ENCODE results near the gene BTBD9. TPM values are rescaled to one million over a fixed set of nuclear protein-coding genes. Genes with fewer than 3 reads are reported as not detected.

The BTBD9 gene
- total and polyA plus RNA-seq, 4 donors, result 8.7 to 73.9 (median 28.3) TPM

DNA sequence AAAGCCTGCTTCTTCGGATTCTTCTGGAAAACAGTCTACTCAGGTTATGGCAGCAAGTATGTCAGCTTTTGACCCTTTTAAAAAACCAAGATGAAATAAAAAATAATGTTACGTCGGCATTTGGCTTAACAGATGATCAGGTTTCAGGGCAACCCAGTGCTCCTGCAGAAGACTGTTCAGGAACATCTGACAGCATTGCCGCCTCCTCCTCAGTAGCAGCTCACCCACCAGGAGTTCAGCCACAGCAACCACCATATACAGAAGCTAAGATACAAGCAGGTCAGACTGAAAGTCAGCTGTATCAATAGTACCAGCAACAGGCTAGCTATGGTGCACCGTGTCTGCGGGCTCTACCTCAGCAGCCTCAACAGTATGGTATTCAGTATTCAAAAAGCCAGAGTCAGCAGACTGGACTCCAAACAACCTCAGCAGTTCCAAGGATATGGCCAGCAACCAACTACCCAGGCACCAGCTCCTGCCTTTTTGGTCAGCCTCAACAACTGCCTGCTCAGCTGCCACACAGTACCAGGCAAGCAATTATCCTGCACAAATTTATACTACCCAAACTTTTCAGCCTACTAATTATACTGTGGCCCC, 51.9 kb downstream of the BTBD9 start:
- peaks cover 0 to 5% (median 0%) of the 10 kb centered on the region in 5 donors for H3K4me1 ChIP-seq (ENCODE audit: control insufficient read depth in 5 of 5, insufficient read depth in 5 of 5, low read length in 5 of 5)
- no peak for DNase-seq
- H3K27me3 ChIP-seq (ENCODE audit: control insufficient read depth in 3 of 3, insufficient read depth in 3 of 3, low read length in 2 of 3), result no peaks in the 10 kb centered on the region
- H3K36me3 ChIP-seq (ENCODE audit: control insufficient read depth in 4 of 4, insufficient read depth in 4 of 4, low read length in 4 of 4), result peaks cover 0 to 15% (median 8%) of the 10 kb centered on the region in 4 donors
- WGBS, 2 donors, result 97 to 99% methylated on average over 6 of the region's 6 CpGs
- no peaks in the 10 kb centered on the region for H3K9me3 ChIP-seq (ENCODE audit: control insufficient read depth in 4 of 4, insufficient read depth in 3 of 4, low read length in 3 of 4)
- no peak overlapping the region for H3K27ac ChIP-seq (ENCODE audit: low read depth in 1 of 2, low read length in 1 of 2)
- no peak overlapping the region for H3K4me3 ChIP-seq
- H3K9ac ChIP-seq (ENCODE audit: insufficient read depth in 1 of 2, low read length in 2 of 2), result no peak overlapping the region
- TF ChIP-seq, protein P1, sequence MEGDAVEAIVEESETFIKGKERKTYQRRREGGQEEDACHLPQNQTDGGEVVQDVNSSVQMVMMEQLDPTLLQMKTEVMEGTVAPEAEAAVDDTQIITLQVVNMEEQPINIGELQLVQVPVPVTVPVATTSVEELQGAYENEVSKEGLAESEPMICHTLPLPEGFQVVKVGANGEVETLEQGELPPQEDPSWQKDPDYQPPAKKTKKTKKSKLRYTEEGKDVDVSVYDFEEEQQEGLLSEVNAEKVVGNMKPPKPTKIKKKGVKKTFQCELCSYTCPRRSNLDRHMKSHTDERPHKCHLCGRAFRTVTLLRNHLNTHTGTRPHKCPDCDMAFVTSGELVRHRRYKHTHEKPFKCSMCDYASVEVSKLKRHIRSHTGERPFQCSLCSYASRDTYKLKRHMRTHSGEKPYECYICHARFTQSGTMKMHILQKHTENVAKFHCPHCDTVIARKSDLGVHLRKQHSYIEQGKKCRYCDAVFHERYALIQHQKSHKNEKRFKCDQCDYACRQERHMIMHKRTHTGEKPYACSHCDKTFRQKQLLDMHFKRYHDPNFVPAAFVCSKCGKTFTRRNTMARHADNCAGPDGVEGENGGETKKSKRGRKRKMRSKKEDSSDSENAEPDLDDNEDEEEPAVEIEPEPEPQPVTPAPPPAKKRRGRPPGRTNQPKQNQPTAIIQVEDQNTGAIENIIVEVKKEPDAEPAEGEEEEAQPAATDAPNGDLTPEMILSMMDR (IDR thresholded peaks at IDR 0.05; ENCODE audit: control extremely low read depth, extremely low read depth), result no peak
- ATAC-seq (ENCODE audit: insufficient read depth, low FRiP score), result no peak

DNA sequence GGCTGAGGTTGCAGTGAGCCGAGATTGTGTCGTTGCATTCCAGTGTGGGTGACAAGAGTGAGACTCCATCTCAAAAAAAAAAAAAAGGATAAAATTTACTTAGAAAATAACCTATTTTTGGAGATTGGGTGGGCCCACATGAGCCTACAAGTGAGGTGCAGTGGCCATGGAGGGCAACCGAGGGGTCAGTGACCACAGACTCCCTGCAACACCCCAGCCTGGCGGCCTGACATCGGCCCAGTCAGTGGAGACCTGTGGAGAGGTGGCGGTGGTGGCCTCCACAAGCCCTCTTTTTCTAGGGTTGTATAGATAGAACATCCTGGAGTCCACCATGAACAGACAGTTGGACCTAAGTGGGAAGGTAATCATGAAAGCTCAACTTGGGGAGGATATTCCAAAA, 52.7 kb downstream of the BTBD9 start:
- H3K4me1 ChIP-seq (ENCODE audit: control insufficient read depth in 5 of 5, insufficient read depth in 5 of 5, low read length in 5 of 5), result peaks cover 0 to 5% (median 0%) of the 10 kb centered on the region in 5 donors
- H3K27ac ChIP-seq (ENCODE audit: low read depth in 1 of 2, low read length in 1 of 2), result no peak overlapping the region
- no peak for ATAC-seq (ENCODE audit: insufficient read depth, low FRiP score)
- H3K9ac ChIP-seq (ENCODE audit: insufficient read depth in 1 of 2, low read length in 2 of 2), result no peak overlapping the region
- peaks cover 0 to 7% (median 4%) of the 10 kb centered on the region in 4 donors for H3K36me3 ChIP-seq (ENCODE audit: control insufficient read depth in 4 of 4, insufficient read depth in 4 of 4, low read length in 4 of 4)
- H3K4me3 ChIP-seq, result no peak overlapping the region
- TF ChIP-seq, protein P1 (IDR thresholded peaks at IDR 0.05; ENCODE audit: control extremely low read depth, extremely low read depth), result no peak
- no peaks in the 10 kb centered on the region for H3K9me3 ChIP-seq (ENCODE audit: control insufficient read depth in 4 of 4, insufficient read depth in 3 of 4, low read length in 3 of 4)
- 98 to 99% methylated on average over 6 of the region's 6 CpGs for WGBS, 2 donors
- H3K27me3 ChIP-seq (ENCODE audit: control insufficient read depth in 3 of 3, insufficient read depth in 3 of 3, low read length in 2 of 3), result no peaks in the 10 kb centered on the region
- no peak for DNase-seq

DNA sequence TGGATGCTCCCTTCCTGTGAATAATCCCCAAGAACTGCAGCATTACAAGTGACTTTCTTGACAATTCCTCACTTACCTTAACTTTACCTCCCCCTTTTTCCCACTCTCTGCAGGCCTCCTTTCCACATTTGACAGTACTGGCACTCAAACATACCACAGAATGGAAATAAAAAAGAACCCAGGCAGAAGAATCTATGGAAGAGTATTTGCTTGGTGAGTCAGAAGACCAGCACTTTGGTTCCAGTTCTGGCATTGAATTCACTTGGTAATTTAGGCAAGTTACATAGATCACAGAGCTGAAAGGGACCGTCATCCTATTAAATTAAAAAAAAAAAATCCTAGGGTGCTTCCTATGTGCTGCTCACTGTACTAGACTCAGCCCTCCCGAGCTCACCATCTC, 55.0 kb downstream of the BTBD9 start:
- no peak for DNase-seq
- no peak overlapping the region for H3K27ac ChIP-seq (ENCODE audit: low read depth in 1 of 2, low read length in 1 of 2)
- H3K4me1 ChIP-seq (ENCODE audit: control insufficient read depth in 5 of 5, insufficient read depth in 5 of 5, low read length in 5 of 5), result peaks cover 0 to 5% (median 0%) of the 10 kb centered on the region in 5 donors
- H3K9ac ChIP-seq (ENCODE audit: insufficient read depth in 1 of 2, low read length in 2 of 2), result no peak overlapping the region
- H3K27me3 ChIP-seq (ENCODE audit: control insufficient read depth in 3 of 3, insufficient read depth in 3 of 3, low read length in 2 of 3), result no peaks in the 10 kb centered on the region
- no peak overlapping the region for H3K4me3 ChIP-seq
- no peak for ATAC-seq (ENCODE audit: insufficient read depth, low FRiP score)
- TF ChIP-seq, protein P1 (IDR thresholded peaks at IDR 0.05; ENCODE audit: control extremely low read depth, extremely low read depth), result no peak
- no peaks in the 10 kb centered on the region for H3K9me3 ChIP-seq (ENCODE audit: control insufficient read depth in 4 of 4, insufficient read depth in 3 of 4, low read length in 3 of 4)
- peaks cover 0 to 7% (median 6%) of the 10 kb centered on the region in 4 donors for H3K36me3 ChIP-seq (ENCODE audit: control insufficient read depth in 4 of 4, insufficient read depth in 4 of 4, low read length in 4 of 4)
- WGBS, 2 donors, result 94 to 96% methylated on average over 2 of the region's 2 CpGs

DNA sequence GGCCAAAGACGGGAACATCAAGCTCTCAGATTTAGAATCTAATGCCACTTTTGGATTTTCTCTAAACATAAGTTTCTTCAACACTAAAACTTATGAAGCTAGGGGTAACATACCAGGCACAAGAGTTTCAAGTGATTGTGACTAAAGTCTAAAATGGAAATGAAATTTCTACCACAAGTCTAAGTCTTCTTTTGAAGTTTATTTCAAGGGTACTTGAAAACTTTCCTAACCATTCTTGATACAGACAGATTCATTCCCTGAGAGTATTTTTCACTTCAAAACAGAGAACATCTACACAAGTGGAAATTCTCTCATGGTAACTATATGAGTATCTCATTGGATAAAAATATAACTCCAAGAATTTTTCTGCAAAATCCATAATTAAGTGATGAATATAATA, 56.2 kb downstream of the BTBD9 start:
- TF ChIP-seq, protein P1 (IDR thresholded peaks at IDR 0.05; ENCODE audit: control extremely low read depth, extremely low read depth), result no peak
- H3K36me3 ChIP-seq (ENCODE audit: control insufficient read depth in 4 of 4, insufficient read depth in 4 of 4, low read length in 4 of 4), result peaks cover 0 to 7% (median 6%) of the 10 kb centered on the region in 4 donors
- H3K27ac ChIP-seq (ENCODE audit: low read depth in 1 of 2, low read length in 1 of 2), result no peak overlapping the region

More for the DNA sequence above, 56.2 kb downstream of the BTBD9 start:
- peaks cover 0 to 5% (median 0%) of the 10 kb centered on the region in 5 donors for H3K4me1 ChIP-seq (ENCODE audit: control insufficient read depth in 5 of 5, insufficient read depth in 5 of 5, low read length in 5 of 5)
- ATAC-seq (ENCODE audit: insufficient read depth, low FRiP score) (no peak), DNase-seq (peak in 1 of 3 donors; percentile 11)
- 69 to 95% methylated on average over 1 of the region's 1 CpG for WGBS, 2 donors
- H3K9me3 ChIP-seq (ENCODE audit: control insufficient read depth in 4 of 4, insufficient read depth in 3 of 4, low read length in 3 of 4), result no peaks in the 10 kb centered on the region
- H3K27me3 ChIP-seq (ENCODE audit: control insufficient read depth in 3 of 3, insufficient read depth in 3 of 3, low read length in 2 of 3), result no peaks in the 10 kb centered on the region
- no peak overlapping the region for H3K9ac ChIP-seq (ENCODE audit: insufficient read depth in 1 of 2, low read length in 2 of 2)
- no peak overlapping the region for H3K4me3 ChIP-seq
